ENCODE results near the gene TCP11L1. TPM values are rescaled to one million over a fixed set of nuclear protein-coding genes. Genes with fewer than 3 reads are reported as not detected.

Gene TCP11L1
- total and polyA plus RNA-seq, 9 of the 15 experiments (the other 6 are each of a cell fraction or from before 2014, with no cell fraction given): 1.6 to 15.3 (median 5.4) TPM

GRCh38 chr11:33039274-33040032 is at the start of gene TCP11L1 (continued):
- TF ChIP-seq, protein P1, sequence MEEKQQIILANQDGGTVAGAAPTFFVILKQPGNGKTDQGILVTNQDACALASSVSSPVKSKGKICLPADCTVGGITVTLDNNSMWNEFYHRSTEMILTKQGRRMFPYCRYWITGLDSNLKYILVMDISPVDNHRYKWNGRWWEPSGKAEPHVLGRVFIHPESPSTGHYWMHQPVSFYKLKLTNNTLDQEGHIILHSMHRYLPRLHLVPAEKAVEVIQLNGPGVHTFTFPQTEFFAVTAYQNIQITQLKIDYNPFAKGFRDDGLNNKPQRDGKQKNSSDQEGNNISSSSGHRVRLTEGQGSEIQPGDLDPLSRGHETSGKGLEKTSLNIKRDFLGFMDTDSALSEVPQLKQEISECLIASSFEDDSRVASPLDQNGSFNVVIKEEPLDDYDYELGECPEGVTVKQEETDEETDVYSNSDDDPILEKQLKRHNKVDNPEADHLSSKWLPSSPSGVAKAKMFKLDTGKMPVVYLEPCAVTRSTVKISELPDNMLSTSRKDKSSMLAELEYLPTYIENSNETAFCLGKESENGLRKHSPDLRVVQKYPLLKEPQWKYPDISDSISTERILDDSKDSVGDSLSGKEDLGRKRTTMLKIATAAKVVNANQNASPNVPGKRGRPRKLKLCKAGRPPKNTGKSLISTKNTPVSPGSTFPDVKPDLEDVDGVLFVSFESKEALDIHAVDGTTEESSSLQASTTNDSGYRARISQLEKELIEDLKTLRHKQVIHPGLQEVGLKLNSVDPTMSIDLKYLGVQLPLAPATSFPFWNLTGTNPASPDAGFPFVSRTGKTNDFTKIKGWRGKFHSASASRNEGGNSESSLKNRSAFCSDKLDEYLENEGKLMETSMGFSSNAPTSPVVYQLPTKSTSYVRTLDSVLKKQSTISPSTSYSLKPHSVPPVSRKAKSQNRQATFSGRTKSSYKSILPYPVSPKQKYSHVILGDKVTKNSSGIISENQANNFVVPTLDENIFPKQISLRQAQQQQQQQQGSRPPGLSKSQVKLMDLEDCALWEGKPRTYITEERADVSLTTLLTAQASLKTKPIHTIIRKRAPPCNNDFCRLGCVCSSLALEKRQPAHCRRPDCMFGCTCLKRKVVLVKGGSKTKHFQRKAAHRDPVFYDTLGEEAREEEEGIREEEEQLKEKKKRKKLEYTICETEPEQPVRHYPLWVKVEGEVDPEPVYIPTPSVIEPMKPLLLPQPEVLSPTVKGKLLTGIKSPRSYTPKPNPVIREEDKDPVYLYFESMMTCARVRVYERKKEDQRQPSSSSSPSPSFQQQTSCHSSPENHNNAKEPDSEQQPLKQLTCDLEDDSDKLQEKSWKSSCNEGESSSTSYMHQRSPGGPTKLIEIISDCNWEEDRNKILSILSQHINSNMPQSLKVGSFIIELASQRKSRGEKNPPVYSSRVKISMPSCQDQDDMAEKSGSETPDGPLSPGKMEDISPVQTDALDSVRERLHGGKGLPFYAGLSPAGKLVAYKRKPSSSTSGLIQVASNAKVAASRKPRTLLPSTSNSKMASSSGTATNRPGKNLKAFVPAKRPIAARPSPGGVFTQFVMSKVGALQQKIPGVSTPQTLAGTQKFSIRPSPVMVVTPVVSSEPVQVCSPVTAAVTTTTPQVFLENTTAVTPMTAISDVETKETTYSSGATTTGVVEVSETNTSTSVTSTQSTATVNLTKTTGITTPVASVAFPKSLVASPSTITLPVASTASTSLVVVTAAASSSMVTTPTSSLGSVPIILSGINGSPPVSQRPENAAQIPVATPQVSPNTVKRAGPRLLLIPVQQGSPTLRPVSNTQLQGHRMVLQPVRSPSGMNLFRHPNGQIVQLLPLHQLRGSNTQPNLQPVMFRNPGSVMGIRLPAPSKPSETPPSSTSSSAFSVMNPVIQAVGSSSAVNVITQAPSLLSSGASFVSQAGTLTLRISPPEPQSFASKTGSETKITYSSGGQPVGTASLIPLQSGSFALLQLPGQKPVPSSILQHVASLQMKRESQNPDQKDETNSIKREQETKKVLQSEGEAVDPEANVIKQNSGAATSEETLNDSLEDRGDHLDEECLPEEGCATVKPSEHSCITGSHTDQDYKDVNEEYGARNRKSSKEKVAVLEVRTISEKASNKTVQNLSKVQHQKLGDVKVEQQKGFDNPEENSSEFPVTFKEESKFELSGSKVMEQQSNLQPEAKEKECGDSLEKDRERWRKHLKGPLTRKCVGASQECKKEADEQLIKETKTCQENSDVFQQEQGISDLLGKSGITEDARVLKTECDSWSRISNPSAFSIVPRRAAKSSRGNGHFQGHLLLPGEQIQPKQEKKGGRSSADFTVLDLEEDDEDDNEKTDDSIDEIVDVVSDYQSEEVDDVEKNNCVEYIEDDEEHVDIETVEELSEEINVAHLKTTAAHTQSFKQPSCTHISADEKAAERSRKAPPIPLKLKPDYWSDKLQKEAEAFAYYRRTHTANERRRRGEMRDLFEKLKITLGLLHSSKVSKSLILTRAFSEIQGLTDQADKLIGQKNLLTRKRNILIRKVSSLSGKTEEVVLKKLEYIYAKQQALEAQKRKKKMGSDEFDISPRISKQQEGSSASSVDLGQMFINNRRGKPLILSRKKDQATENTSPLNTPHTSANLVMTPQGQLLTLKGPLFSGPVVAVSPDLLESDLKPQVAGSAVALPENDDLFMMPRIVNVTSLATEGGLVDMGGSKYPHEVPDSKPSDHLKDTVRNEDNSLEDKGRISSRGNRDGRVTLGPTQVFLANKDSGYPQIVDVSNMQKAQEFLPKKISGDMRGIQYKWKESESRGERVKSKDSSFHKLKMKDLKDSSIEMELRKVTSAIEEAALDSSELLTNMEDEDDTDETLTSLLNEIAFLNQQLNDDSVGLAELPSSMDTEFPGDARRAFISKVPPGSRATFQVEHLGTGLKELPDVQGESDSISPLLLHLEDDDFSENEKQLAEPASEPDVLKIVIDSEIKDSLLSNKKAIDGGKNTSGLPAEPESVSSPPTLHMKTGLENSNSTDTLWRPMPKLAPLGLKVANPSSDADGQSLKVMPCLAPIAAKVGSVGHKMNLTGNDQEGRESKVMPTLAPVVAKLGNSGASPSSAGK (IDR thresholded peaks at IDR 0.05): peak; percentile 86
- TF ChIP-seq BMI1 (IDR thresholded peaks at IDR 0.05; ENCODE audit: low read length) (no peak), ZNF780A (CRISPR knock-in tag; IDR thresholded peaks at IDR 0.05) (no peak), FOXK1 (CRISPR knock-in tag; IDR thresholded peaks at IDR 0.05; ENCODE audit: borderline replicate concordance) (no peak), DPF2 (IDR thresholded peaks at IDR 0.05) (no peak), MBD2 (IDR thresholded peaks at IDR 0.05; ENCODE audit: borderline replicate concordance, low read depth) (no peak), BDP1 (IDR thresholded peaks at IDR 0.05; ENCODE audit: insufficient read depth, insufficient read length) (no peak), ZBTB1 (CRISPR knock-in tag; IDR thresholded peaks at IDR 0.05; ENCODE audit: borderline replicate concordance, low read depth) (no peak), MTA3 (IDR thresholded peaks at IDR 0.05; ENCODE audit: borderline replicate concordance) (no peak; the same call in 1 of the 2 replicates), FIP1L1 (IDR thresholded peaks at IDR 0.05; ENCODE audit: low read depth, low read length, poor library complexity, severe bottlenecking) (no peak), ZNF75A (CRISPR knock-in tag; IDR thresholded peaks at IDR 0.05) (no peak), ZNF133 (CRISPR knock-in tag; IDR thresholded peaks at IDR 0.05) (no peak), SMARCA5 (IDR thresholded peaks at IDR 0.05) (no peak), SUPT5H (IDR thresholded peaks at IDR 0.05) (peak; percentile 38; the same call in 1 of the 2 replicates)
- TF ChIP-seq, protein P2, sequence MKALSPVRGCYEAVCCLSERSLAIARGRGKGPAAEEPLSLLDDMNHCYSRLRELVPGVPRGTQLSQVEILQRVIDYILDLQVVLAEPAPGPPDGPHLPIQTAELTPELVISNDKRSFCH (CRISPR knock-in tag; IDR thresholded peaks at IDR 0.05): no peak
- TF ChIP-seq, protein P2 (tag; IDR thresholded peaks at IDR 0.05): peak; percentile 88
